G401 (cell line): ENCODE results near the gene SPATA22. TPM values are rescaled to one million over a fixed set of nuclear protein-coding genes. Genes with fewer than 3 reads are reported as not detected.
"Not testable (repeated sequence)": the region's sequence is repeated elsewhere in the genome, so short reads cannot be mapped to it uniquely, and the experiment has no call there.

Source experiments
- DNase-seq: peaks from one replicate; pipeline ENCODE4 v3.0.0-alpha.2; 2015; ENCODE audit warnings: low spot score
- in situ Hi-C: cut with HindIII; loops from 2 replicates; pipeline ENCODE4 v1.10.0; 2016; ENCODE audit warnings: low sequenced_read_pairs, mixed read lengths
- total RNA-seq: library from RNA; depleted of rRNA; stranded (reverse); fragments of >200 nt; shearing (Covaris generic); gene quantifications from 2 replicates; pipeline ENCODE4 v1.2.3, GENCODE V29; 2014; rRNA removed

Gene SPATA22
- total RNA-seq, 1 experiment from 2014 or later: not detected

- DNase-seq, in situ Hi-C loops: not testable (repeated sequence)
Measured at GRCh38 chr17:3397801-3398200, 73.8 kb downstream of the SPATA22 start.

Other genes with a start within 250 kb of the SPATA22 start
- not detected in 2 replicates for gene OR3A1, start 173.5 kb downstream of the SPATA22 start, total RNA-seq
- not detected in 2 replicates for gene OR3A2, start 85.5 kb downstream of the SPATA22 start, total RNA-seq
- gene OR1E1, start 73.4 kb downstream of the SPATA22 start, total RNA-seq: not detected in 2 replicates
- not detected in 2 replicates for gene OR3A3, start 60.4 kb downstream of the SPATA22 start, total RNA-seq
- gene OR1E2, start 38.0 kb downstream of the SPATA22 start, total RNA-seq: not detected in 2 replicates
- gene ASPA, start 4.2 kb upstream of the SPATA22 start, total RNA-seq: not detected in 2 replicates
- 0.25 and 0.61 TPM in 2 replicates for gene TRPV3, start 86.0 kb upstream of the SPATA22 start, total RNA-seq
- gene TRPV1, start 137.6 kb upstream of the SPATA22 start, total RNA-seq: 0.86 and 1.2 TPM in 2 replicates
- 37.8 and 41.2 TPM in 2 replicates for gene SHPK, start 164.4 kb upstream of the SPATA22 start, total RNA-seq
- gene CTNS, start 164.9 kb upstream of the SPATA22 start, total RNA-seq: 22.2 and 28.2 TPM in 2 replicates
- 111 and 146 TPM in 2 replicates for gene TAX1BP3, start 196.8 kb upstream of the SPATA22 start, total RNA-seq
- gene EMC6, start 197.0 kb upstream of the SPATA22 start, total RNA-seq: 101 and 105 TPM in 2 replicates
- gene P2RX5, start 224.3 kb upstream of the SPATA22 start, total RNA-seq: 1.0 and 12.9 TPM in 2 replicates